Esophagus squamous epithelium (tissue), 4 donors: ENCODE results near the gene FBXL5.

Source experiments
- POLR2A ChIP-seq, 4 donors: fragments of 450-650 bp; IDR thresholded peaks; one replicate each; pipeline ENCODE4 v1.6.1; 2017; ENCODE audit warnings: antibody characterized with exemption in 4 of 4, mild to moderate bottlenecking in 4 of 4, moderate library complexity in 3 of 4
- TF ChIP-seq, protein P1 (sequence below), 6 experiments: fragments of 450-650 bp in 4 of 6; fragments of 200-600 bp in 2 of 6; sonication (generic) in 2 of 6; IDR thresholded peaks; one replicate each; pipeline ENCODE4 v1.5.1; 2016 to 2019; ENCODE audit warnings: antibody characterized with exemption in 6 of 6, mild to moderate bottlenecking in 4 of 6, moderate library complexity in 4 of 6

DNA sequence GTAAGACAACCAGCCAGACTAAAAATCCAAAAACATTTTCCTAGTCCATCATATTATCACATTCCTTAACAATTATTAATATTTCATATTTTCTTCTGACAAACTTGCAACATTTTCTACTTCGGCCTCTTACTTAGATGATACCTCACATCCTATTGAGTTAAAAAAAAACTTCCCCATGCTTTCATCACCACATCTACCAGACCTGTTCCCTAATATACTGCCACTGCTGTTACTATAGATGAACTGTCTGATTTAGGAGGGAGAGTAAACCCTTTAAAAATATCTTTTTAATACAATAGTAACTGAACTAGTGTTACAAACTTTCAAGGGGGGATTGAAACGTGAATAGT, 28.0 kb upstream of the FBXL5 start:
- TF ChIP-seq POLR2A (IDR thresholded peaks at IDR 0.05) = no peak
- TF ChIP-seq, protein P1, sequence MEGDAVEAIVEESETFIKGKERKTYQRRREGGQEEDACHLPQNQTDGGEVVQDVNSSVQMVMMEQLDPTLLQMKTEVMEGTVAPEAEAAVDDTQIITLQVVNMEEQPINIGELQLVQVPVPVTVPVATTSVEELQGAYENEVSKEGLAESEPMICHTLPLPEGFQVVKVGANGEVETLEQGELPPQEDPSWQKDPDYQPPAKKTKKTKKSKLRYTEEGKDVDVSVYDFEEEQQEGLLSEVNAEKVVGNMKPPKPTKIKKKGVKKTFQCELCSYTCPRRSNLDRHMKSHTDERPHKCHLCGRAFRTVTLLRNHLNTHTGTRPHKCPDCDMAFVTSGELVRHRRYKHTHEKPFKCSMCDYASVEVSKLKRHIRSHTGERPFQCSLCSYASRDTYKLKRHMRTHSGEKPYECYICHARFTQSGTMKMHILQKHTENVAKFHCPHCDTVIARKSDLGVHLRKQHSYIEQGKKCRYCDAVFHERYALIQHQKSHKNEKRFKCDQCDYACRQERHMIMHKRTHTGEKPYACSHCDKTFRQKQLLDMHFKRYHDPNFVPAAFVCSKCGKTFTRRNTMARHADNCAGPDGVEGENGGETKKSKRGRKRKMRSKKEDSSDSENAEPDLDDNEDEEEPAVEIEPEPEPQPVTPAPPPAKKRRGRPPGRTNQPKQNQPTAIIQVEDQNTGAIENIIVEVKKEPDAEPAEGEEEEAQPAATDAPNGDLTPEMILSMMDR (IDR thresholded peaks at IDR 0.05) = no peak
